Esophagus muscularis mucosa (tissue), 4 donors: Measurements from ENCODE around the gene CEP170. TPM values are rescaled to one million over a fixed set of nuclear protein-coding genes. Genes with fewer than 3 reads are reported as not detected.
A peak's percentile ranks its signal among the peaks of the same experiment; 100 is the strongest.

Source experiments
- DNase-seq: peaks from one replicate; pipeline ENCODE4 v3.0.0-alpha.2; 2017; ENCODE audit errors: extremely low spot score
- H3K27ac ChIP-seq, 4 donors: fragments of 200-600 bp; sonication (generic); replicated peaks in 1 of 4; 1 replicate in 3 of 4; 2 replicates in 1 of 4; pipeline ENCODE4 v1.5.1; 2016 to 2019; ENCODE audit warnings: mild to moderate bottlenecking in 1 of 4
- H3K27me3 ChIP-seq, 4 donors: fragments of 200-600 bp; sonication (generic); one replicate each; pipeline versions ENCODE4 v1.5.1 to v1.6.0; 2016 to 2019
- H3K36me3 ChIP-seq, 4 donors: fragments of 200-600 bp; sonication (generic); one replicate each; pipeline ENCODE4 v1.5.1; 2016 to 2019
- H3K4me1 ChIP-seq, 4 donors: fragments of 200-600 bp; sonication (generic); one replicate each; pipeline ENCODE4 v1.5.1; 2016 to 2019
- H3K4me3 ChIP-seq, 4 donors: fragments of 200-600 bp; sonication (generic); 1 replicate in 2 of 4; 2 replicates in 2 of 4; pipeline ENCODE4 v1.5.1; 2016 to 2019; ENCODE audit warnings: mild to moderate bottlenecking in 4 of 4, moderate library complexity in 1 of 4
- H3K9me3 ChIP-seq, 4 donors: fragments of 200-600 bp; sonication (generic); 1 replicate in 3 of 4; 2 replicates in 1 of 4; pipeline ENCODE4 v1.5.1; 2016 to 2019
- CTCF ChIP-seq, 3 experiments: fragments of 200-600 bp in 2 of 3; fragments of 450-650 bp in 1 of 3; sonication (generic) in 2 of 3; IDR thresholded peaks; one replicate each; pipeline ENCODE4 v1.5.1; 2017 to 2019; ENCODE audit warnings: antibody characterized with exemption in 3 of 3, mild to moderate bottlenecking in 2 of 3, moderate library complexity in 1 of 3
- EP300 ChIP-seq: sonication (generic); formaldehyde crosslinking; IDR thresholded peaks from one replicate; pipeline ENCODE4 v1.6.1; 2017; ENCODE audit warnings: antibody characterized with exemption
- POLR2A ChIP-seq: fragments of 450-650 bp; IDR thresholded peaks from one replicate; pipeline ENCODE4 v1.6.1; 2017; ENCODE audit warnings: antibody characterized with exemption, moderate library complexity, mild to moderate bottlenecking, low read depth
- POLR2AphosphoS5 ChIP-seq, 2 donors: sonication (generic); formaldehyde crosslinking; IDR thresholded peaks; one replicate each; pipeline ENCODE4 v1.6.1; 2017; ENCODE audit warnings: antibody characterized with exemption in 2 of 2
- WGBS: methylation state at CpG from one replicate; pipeline ENCODE4 v1.1.5; 2018; 5-methylcytosine and 5-hydroxymethylcytosine counted together
- intact Hi-C: fragments of 100-400 bp; cut with DNase I; formaldehyde crosslinking; loops from one replicate; pipeline ENCODE4 v1.15.1; 2023
- total RNA-seq, 4 donors: library from RNA; depleted of rRNA; stranded (reverse); fragments of >200 nt; gene quantifications; one replicate each; pipeline versions ENCODE4 v1.1.0 to v1.2.1, GENCODE V29; 2016

Gene CEP170
- total RNA-seq, 4 donors from 2014 or later = 22.2 to 36.0 (median 30.9) TPM

GRCh38 chr1:243253926-243254232 is 1.2 kb downstream of the CEP170 start:
- no peaks in the 10 kb centered on the region for H3K9me3 ChIP-seq
- H3K27me3 ChIP-seq = no peaks in the 10 kb centered on the region
- peaks cover 27 to 61% (median 52%) of the 10 kb centered on the region in 4 donors for H3K4me1 ChIP-seq
- peak overlapping the region; percentile 79 to 99 (median 90) for H3K4me3 ChIP-seq
- intact Hi-C loops = loop anchor here (10.0 kb wide), 1 partner anchor 591 kb away; no protein-coding TSS in a partner anchor
- H3K27ac ChIP-seq = peak overlapping the region; percentile 91 to 98 (median 97)
- DNase-seq = no peak
- H3K36me3 ChIP-seq = peaks cover 0 to 3% (median 0%) of the 10 kb centered on the region in 4 donors
- TF ChIP-seq POLR2A (no peak), CTCF (IDR thresholded peaks at IDR 0.05) (no peak), POLR2AphosphoS5 (IDR thresholded peaks at IDR 0.05) (no peak), EP300 (no peak)
- WGBS = 1% methylated on average over 4 of the region's 4 CpGs

- TF ChIP-seq CTCF (IDR thresholded peaks at IDR 0.05) = no peak
- TF ChIP-seq POLR2A = no peak
- no peak for TF ChIP-seq POLR2AphosphoS5 (IDR thresholded peaks at IDR 0.05)
- no peak for TF ChIP-seq EP300
- intact Hi-C loops = loop anchor here (10.0 kb wide), 1 partner anchor 591 kb away; no protein-coding TSS in a partner anchor
- Histone ChIP-seq H3K36me3 (peaks cover 0 to 3% (median 0%) of the 10 kb centered on the region in 4 donors), H3K9me3 (no peaks in the 10 kb centered on the region), H3K4me1 (peaks cover 27 to 64% (median 52%) of the 10 kb centered on the region in 4 donors), H3K27me3 (no peaks in the 10 kb centered on the region), H3K4me3 (peak overlapping the region; percentile 79 to 99 (median 90)), H3K27ac (peak overlapping the region; percentile 91 to 98 (median 97))
- WGBS = 9% methylated on average over 8 of the region's 8 CpGs
- no peak for DNase-seq
Observed at GRCh38 chr1:243253211-243253925, 1.7 kb downstream of the CEP170 start.

- Histone ChIP-seq H3K36me3 (peaks cover 0 to 3% (median 0%) of the 10 kb centered on the region in 4 donors), H3K27ac (no peak overlapping the region), H3K4me1 (peaks cover 23 to 64% (median 53%) of the 10 kb centered on the region in 4 donors), H3K4me3 (no peak overlapping the region), H3K27me3 (no peaks in the 10 kb centered on the region), H3K9me3 (no peaks in the 10 kb centered on the region)
- intact Hi-C loops = loop anchor here (10.0 kb wide), 1 partner anchor 593 kb away; no protein-coding TSS in a partner anchor
- WGBS = 77% methylated on average over 1 of the region's 1 CpG
- TF ChIP-seq EP300 (no peak), POLR2A (no peak), POLR2AphosphoS5 (IDR thresholded peaks at IDR 0.05) (no peak), CTCF (IDR thresholded peaks at IDR 0.05) (no peak)
- no peak for DNase-seq
Observed at GRCh38 chr1:243251539-243251938, 3.5 kb downstream of the CEP170 start.

- DNase-seq = no peak
- Histone ChIP-seq H3K27ac (no peak overlapping the region), H3K36me3 (peaks cover 0 to 3% (median 0%) of the 10 kb centered on the region in 4 donors), H3K9me3 (no peaks in the 10 kb centered on the region), H3K4me1 (peaks cover 22 to 65% (median 51%) of the 10 kb centered on the region in 4 donors), H3K4me3 (no peak overlapping the region), H3K27me3 (no peaks in the 10 kb centered on the region)
- intact Hi-C loops = loop anchor here (10.0 kb wide), 1 partner anchor 595 kb away; no protein-coding TSS in a partner anchor
- 70% methylated on average over 3 of the region's 3 CpGs for WGBS
- TF ChIP-seq POLR2A (no peak), EP300 (no peak), CTCF (IDR thresholded peaks at IDR 0.05) (no peak), POLR2AphosphoS5 (IDR thresholded peaks at IDR 0.05) (no peak)
Observed at GRCh38 chr1:243250102-243250501, 5.0 kb downstream of the CEP170 start.
